Lower leg skin (tissue), 3 donors: ENCODE measurements around the gene APBB2.

ENCODE experiments used
- POLR2A ChIP-seq, 2 donors: fragments of 450-650 bp; IDR thresholded peaks; one replicate each; pipeline ENCODE4 v1.6.1; 2016 to 2017; ENCODE audit warnings: antibody characterized with exemption in 2 of 2, mild to moderate bottlenecking in 1 of 2, moderate library complexity in 1 of 2
- TF ChIP-seq, protein P1 (sequence below), 3 donors: fragments of 450-650 bp; IDR thresholded peaks; one replicate each; pipeline ENCODE4 v1.5.1; 2016; ENCODE audit warnings: antibody characterized with exemption in 3 of 3, mild to moderate bottlenecking in 3 of 3, moderate library complexity in 2 of 3

DNA sequence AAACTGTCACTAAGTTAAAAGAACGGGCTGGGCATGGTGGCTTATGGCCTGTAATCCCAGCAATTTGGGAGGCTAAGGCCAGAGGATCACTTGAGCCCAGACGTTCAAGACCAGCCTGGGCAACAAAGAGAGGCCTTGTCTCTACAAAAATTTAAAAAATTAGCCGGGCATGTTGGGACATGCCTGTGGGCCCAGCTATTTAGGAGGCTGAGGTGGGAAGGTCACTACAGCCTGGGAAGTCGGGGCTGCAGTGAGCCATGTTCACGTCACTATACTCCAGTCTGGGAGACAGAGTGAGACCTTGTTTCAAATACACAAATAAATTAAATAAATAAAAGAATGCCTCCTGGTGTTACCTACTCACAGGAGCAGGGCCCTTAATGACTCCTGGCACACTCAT lies 69.5 kb downstream of the APBB2 start:
- TF ChIP-seq, protein P1, sequence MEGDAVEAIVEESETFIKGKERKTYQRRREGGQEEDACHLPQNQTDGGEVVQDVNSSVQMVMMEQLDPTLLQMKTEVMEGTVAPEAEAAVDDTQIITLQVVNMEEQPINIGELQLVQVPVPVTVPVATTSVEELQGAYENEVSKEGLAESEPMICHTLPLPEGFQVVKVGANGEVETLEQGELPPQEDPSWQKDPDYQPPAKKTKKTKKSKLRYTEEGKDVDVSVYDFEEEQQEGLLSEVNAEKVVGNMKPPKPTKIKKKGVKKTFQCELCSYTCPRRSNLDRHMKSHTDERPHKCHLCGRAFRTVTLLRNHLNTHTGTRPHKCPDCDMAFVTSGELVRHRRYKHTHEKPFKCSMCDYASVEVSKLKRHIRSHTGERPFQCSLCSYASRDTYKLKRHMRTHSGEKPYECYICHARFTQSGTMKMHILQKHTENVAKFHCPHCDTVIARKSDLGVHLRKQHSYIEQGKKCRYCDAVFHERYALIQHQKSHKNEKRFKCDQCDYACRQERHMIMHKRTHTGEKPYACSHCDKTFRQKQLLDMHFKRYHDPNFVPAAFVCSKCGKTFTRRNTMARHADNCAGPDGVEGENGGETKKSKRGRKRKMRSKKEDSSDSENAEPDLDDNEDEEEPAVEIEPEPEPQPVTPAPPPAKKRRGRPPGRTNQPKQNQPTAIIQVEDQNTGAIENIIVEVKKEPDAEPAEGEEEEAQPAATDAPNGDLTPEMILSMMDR (IDR thresholded peaks at IDR 0.05) = no peak
- TF ChIP-seq POLR2A (IDR thresholded peaks at IDR 0.05) = no peak
